GM12878 (cell line): ENCODE results near the gene HNRNPDL.

ENCODE experiments used
- RAD21 ChIP-seq: IDR thresholded peaks from 2 replicates; pipeline ENCODE4 v1.6.1; 2011; ENCODE audit warnings: mild to moderate bottlenecking, low read depth, low read length, moderate library complexity; ENCODE audit not compliant: insufficient read depth
- SMC3 ChIP-seq: IDR thresholded peaks from 2 replicates; pipeline ENCODE4 v1.6.1; 2011; ENCODE audit warnings: low read length, improper control_type of control experiment, borderline replicate concordance
- ZNF274 ChIP-seq: IDR thresholded peaks from one replicate; pipeline ENCODE4 v1.8.0; 2011; ENCODE audit not compliant: insufficient read length, insufficient read depth
- TF ChIP-seq, protein P1 (sequence below): IDR thresholded peaks from 2 replicates; pipeline ENCODE4 v1.6.1; 2012; ENCODE audit warnings: mild to moderate bottlenecking, low read depth, low read length
- TF ChIP-seq, protein P2 (sequence below): fragments of 450-650 bp; formaldehyde crosslinking; IDR thresholded peaks from 2 replicates; pipeline ENCODE4 v1.4.0; 2020; ENCODE audit warnings: mild to moderate bottlenecking, moderate library complexity
- TF ChIP-seq, protein P3 (sequence below), 3 experiments: IDR thresholded peaks in 2 of 3; conservative IDR thresholded peaks in 1 of 3; 2 replicates each; pipeline ENCODE4 v1.5.1; 2011; ENCODE audit warnings: low read depth in 3 of 3, low read length in 3 of 3, mild to moderate bottlenecking in 3 of 3, control low read depth in 2 of 3, moderate library complexity in 2 of 3, inconsistent platforms in 1 of 3, mixed read lengths in 1 of 3; ENCODE audit not compliant: control insufficient read depth in 2 of 3, insufficient read depth in 1 of 3; ENCODE audit errors: extremely low read depth in 1 of 3

DNA sequence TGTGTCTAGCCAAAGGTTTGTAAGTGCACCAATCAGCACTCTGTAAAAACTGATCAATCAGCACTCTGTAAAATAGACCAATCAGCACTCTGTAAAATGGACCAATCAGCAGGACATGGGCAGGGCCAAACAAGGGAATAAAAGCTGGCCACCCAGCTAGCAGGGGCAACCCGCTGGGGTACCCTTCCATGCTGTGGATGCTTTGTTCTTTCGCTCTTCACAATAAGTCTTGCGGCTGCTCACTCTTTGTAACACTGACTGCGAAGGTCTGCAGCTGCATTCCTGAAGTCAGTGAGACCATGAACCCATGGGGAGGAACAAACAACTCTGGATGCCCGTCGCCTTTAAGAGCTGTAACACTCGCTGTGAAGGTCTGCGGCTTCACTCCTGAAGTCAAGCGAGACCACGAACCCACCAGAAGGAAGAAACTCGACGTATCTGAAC lies 14.3 kb downstream of the HNRNPDL start:
- TF ChIP-seq, protein P1, sequence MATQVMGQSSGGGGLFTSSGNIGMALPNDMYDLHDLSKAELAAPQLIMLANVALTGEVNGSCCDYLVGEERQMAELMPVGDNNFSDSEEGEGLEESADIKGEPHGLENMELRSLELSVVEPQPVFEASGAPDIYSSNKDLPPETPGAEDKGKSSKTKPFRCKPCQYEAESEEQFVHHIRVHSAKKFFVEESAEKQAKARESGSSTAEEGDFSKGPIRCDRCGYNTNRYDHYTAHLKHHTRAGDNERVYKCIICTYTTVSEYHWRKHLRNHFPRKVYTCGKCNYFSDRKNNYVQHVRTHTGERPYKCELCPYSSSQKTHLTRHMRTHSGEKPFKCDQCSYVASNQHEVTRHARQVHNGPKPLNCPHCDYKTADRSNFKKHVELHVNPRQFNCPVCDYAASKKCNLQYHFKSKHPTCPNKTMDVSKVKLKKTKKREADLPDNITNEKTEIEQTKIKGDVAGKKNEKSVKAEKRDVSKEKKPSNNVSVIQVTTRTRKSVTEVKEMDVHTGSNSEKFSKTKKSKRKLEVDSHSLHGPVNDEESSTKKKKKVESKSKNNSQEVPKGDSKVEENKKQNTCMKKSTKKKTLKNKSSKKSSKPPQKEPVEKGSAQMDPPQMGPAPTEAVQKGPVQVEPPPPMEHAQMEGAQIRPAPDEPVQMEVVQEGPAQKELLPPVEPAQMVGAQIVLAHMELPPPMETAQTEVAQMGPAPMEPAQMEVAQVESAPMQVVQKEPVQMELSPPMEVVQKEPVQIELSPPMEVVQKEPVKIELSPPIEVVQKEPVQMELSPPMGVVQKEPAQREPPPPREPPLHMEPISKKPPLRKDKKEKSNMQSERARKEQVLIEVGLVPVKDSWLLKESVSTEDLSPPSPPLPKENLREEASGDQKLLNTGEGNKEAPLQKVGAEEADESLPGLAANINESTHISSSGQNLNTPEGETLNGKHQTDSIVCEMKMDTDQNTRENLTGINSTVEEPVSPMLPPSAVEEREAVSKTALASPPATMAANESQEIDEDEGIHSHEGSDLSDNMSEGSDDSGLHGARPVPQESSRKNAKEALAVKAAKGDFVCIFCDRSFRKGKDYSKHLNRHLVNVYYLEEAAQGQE, result no peak
- TF ChIP-seq, protein P2, sequence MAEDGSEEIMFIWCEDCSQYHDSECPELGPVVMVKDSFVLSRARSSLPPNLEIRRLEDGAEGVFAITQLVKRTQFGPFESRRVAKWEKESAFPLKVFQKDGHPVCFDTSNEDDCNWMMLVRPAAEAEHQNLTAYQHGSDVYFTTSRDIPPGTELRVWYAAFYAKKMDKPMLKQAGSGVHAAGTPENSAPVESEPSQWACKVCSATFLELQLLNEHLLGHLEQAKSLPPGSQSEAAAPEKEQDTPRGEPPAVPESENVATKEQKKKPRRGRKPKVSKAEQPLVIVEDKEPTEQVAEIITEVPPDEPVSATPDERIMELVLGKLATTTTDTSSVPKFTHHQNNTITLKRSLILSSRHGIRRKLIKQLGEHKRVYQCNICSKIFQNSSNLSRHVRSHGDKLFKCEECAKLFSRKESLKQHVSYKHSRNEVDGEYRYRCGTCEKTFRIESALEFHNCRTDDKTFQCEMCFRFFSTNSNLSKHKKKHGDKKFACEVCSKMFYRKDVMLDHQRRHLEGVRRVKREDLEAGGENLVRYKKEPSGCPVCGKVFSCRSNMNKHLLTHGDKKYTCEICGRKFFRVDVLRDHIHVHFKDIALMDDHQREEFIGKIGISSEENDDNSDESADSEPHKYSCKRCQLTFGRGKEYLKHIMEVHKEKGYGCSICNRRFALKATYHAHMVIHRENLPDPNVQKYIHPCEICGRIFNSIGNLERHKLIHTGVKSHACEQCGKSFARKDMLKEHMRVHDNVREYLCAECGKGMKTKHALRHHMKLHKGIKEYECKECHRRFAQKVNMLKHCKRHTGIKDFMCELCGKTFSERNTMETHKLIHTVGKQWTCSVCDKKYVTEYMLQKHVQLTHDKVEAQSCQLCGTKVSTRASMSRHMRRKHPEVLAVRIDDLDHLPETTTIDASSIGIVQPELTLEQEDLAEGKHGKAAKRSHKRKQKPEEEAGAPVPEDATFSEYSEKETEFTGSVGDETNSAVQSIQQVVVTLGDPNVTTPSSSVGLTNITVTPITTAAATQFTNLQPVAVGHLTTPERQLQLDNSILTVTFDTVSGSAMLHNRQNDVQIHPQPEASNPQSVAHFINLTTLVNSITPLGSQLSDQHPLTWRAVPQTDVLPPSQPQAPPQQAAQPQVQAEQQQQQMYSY (CRISPR knock-in tag), result no peak
- TF ChIP-seq, protein P3, sequence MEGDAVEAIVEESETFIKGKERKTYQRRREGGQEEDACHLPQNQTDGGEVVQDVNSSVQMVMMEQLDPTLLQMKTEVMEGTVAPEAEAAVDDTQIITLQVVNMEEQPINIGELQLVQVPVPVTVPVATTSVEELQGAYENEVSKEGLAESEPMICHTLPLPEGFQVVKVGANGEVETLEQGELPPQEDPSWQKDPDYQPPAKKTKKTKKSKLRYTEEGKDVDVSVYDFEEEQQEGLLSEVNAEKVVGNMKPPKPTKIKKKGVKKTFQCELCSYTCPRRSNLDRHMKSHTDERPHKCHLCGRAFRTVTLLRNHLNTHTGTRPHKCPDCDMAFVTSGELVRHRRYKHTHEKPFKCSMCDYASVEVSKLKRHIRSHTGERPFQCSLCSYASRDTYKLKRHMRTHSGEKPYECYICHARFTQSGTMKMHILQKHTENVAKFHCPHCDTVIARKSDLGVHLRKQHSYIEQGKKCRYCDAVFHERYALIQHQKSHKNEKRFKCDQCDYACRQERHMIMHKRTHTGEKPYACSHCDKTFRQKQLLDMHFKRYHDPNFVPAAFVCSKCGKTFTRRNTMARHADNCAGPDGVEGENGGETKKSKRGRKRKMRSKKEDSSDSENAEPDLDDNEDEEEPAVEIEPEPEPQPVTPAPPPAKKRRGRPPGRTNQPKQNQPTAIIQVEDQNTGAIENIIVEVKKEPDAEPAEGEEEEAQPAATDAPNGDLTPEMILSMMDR (IDR thresholded peaks at IDR 0.05 in 2 of 3, conservative IDR thresholded peaks at IDR 0.05 in 1 of 3; ENCODE audit: control insufficient read depth in 2 of 3, extremely low read depth in 1 of 3, insufficient read depth in 1 of 3, low read depth in 3 of 3, low read length in 3 of 3), result no peak
- TF ChIP-seq SMC3, result no peak
- TF ChIP-seq RAD21, result no peak
- no peak for TF ChIP-seq ZNF274
